Calu3 (cell line): ENCODE measurements around the gene TMEM131L. TPM values are rescaled to one million over a fixed set of nuclear protein-coding genes. Genes with fewer than 3 reads are reported as not detected.

ENCODE experiments used
- BruUV-seq: library from RNA; stranded (reverse); fragments of 400-500 nt; replicated peaks from 2 replicates; lab custom pipeline; 2021; lab: Mats Ljungman, UMichigan
- CTCF ChIA-PET: fragments of 300-600 bp; sonication (Branson Sonifier 250); formaldehyde crosslinking; loops from one replicate; lab custom pipeline; 2022; ENCODE audit warnings: antibody characterized with exemption; lab: Charles Lee
- DNase-seq: peaks from one replicate; pipeline ENCODE4 v3.0.0; 2022
- H3K27ac Mint-ChIP-seq: one replicate; pipeline ENCODE4 v1.8.0; 2022; ENCODE audit warnings: mixed read lengths; ENCODE audit not compliant: unreplicated experiment
- H3K27me3 Mint-ChIP-seq: one replicate; pipeline ENCODE4 v1.8.0; 2022; ENCODE audit warnings: mixed read lengths; ENCODE audit not compliant: unreplicated experiment
- H3K36me3 Mint-ChIP-seq: one replicate; pipeline ENCODE4 v1.8.0; 2022; ENCODE audit warnings: mild to moderate bottlenecking, moderate library complexity, mixed read lengths; ENCODE audit not compliant: insufficient read depth, unreplicated experiment
- H3K4me1 Mint-ChIP-seq: one replicate; pipeline ENCODE4 v1.8.0; 2022; ENCODE audit warnings: mild to moderate bottlenecking, low read depth, mixed read lengths; ENCODE audit not compliant: unreplicated experiment
- H3K4me3 Mint-ChIP-seq: one replicate; pipeline ENCODE4 v1.8.0; 2022; ENCODE audit warnings: mild to moderate bottlenecking, low read depth, moderate library complexity, mixed read lengths; ENCODE audit not compliant: unreplicated experiment
- H3K9me3 Mint-ChIP-seq: one replicate; pipeline ENCODE4 v1.8.0; 2022; ENCODE audit warnings: low read depth, mixed read lengths; ENCODE audit not compliant: unreplicated experiment
- intact Hi-C: fragments of 100-400 bp; cut with micrococcal nuclease; formaldehyde crosslinking; loops from one replicate; pipeline ENCODE4 v1.10.0; 2022; ENCODE audit not compliant: unreplicated experiment
- total RNA-seq: library from RNA; stranded (reverse); gene quantifications from 2 replicates; pipeline ENCODE4 v1.2.3, GENCODE V29; 2022
- TF ChIP-seq, protein P1 (sequence below): fragments of 200-600 bp; IDR thresholded peaks from one replicate; pipeline ENCODE4 v1.8.0; 2022; ENCODE audit warnings: antibody characterized with exemption; ENCODE audit not compliant: unreplicated experiment

Gene TMEM131L
- total RNA-seq, 1 experiment from 2014 or later, result 9.4 TPM

DNA sequence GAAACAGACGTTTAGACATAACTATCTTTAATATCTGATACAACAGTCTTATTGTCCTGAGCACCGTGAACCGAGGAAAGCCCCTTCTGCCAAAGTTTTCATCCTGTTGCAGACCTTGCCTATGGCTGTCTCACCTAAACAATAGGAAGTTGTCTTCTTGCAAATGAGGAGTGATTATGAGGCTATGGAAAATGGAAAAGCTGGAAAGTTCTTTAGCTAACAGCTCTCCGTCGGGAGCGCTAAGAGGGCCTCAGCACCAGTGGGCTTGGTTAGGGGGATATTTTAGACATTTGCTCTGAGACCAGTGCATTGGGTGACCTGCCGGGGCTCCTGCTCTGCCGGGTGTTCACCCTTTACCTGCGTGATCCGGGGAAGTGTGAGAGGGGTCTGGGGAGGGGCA is 28.4 kb downstream of the TMEM131L start:
- TF ChIP-seq, protein P1, sequence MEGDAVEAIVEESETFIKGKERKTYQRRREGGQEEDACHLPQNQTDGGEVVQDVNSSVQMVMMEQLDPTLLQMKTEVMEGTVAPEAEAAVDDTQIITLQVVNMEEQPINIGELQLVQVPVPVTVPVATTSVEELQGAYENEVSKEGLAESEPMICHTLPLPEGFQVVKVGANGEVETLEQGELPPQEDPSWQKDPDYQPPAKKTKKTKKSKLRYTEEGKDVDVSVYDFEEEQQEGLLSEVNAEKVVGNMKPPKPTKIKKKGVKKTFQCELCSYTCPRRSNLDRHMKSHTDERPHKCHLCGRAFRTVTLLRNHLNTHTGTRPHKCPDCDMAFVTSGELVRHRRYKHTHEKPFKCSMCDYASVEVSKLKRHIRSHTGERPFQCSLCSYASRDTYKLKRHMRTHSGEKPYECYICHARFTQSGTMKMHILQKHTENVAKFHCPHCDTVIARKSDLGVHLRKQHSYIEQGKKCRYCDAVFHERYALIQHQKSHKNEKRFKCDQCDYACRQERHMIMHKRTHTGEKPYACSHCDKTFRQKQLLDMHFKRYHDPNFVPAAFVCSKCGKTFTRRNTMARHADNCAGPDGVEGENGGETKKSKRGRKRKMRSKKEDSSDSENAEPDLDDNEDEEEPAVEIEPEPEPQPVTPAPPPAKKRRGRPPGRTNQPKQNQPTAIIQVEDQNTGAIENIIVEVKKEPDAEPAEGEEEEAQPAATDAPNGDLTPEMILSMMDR, result no peak
- H3K4me1 Mint-ChIP-seq, result peaks cover 17% of the 10 kb centered on the region
- H3K27me3 Mint-ChIP-seq, result no peaks in the 10 kb centered on the region
- H3K4me3 Mint-ChIP-seq, result no peak overlapping the region
- BruUV-seq, result no TSS peak
- no peaks in the 10 kb centered on the region for H3K9me3 Mint-ChIP-seq
- H3K27ac Mint-ChIP-seq, result no peak overlapping the region
- DNase-seq, result no peak
- intact Hi-C loops, result no loop called here
- no peaks in the 10 kb centered on the region for H3K36me3 Mint-ChIP-seq
- CTCF ChIA-PET, result no interaction called here

DNA sequence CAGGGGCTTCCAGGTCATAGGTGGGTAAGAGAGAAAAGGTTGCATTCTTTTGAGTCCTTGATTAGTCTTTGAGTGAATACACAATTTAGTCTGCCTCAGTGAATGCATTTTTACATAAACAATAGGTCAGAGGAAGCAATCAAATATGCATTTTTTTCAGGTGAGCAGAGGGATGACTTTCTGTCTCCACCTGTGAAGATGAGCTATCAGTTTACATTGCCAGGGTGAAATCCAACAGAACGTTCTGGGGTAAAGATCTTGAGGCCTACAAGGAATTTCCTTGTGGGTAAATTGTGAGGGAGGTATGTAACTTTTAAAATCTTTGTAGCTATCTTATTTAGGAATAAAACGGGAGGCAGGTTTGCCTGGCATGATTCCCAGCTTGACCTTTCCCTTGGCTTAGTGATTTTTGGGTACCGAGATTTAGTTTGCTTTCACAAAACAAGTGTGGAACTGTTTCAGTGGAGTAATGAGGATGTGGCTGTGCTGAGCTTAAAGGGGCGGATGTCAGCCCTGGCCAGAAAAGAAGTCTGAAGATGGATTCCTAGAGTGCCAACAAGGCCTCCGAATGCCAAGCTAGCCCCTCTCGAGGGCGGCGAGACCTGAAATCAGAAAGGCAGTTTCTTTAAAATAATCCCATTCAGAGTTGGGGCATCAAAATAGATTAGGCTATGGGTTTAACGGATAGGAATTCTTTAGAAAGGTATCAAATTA is 29.5 kb downstream of the TMEM131L start:
- Mint-ChIP-seq H3K27me3 (no peaks in the 10 kb centered on the region), H3K9me3 (no peaks in the 10 kb centered on the region), H3K4me3 (no peak overlapping the region), H3K27ac (no peak overlapping the region), H3K36me3 (no peaks in the 10 kb centered on the region), H3K4me1 (peaks cover 17% of the 10 kb centered on the region)
- intact Hi-C loops, result no loop called here
- DNase-seq, result no peak
- CTCF ChIA-PET, result no interaction called here
- TF ChIP-seq, protein P1, result no peak
- no TSS peak for BruUV-seq

- Mint-ChIP-seq H3K4me3 (no peak overlapping the region), H3K4me1 (peaks cover 17% of the 10 kb centered on the region), H3K9me3 (no peaks in the 10 kb centered on the region), H3K27ac (no peak overlapping the region), H3K36me3 (no peaks in the 10 kb centered on the region), H3K27me3 (no peaks in the 10 kb centered on the region)
- CTCF ChIA-PET, result no interaction called here
- TF ChIP-seq, protein P1, result no peak
- intact Hi-C loops, result no loop called here
- BruUV-seq, result no TSS peak
- DNase-seq, result no peak
These were observed 31.0 kb downstream of the TMEM131L start for GRCh38 chr4:153497091-153497531.

- no peaks in the 10 kb centered on the region for H3K36me3 Mint-ChIP-seq
- no peak for DNase-seq
- intact Hi-C loops, result no loop called here
- H3K4me3 Mint-ChIP-seq, result no peak overlapping the region
- H3K9me3 Mint-ChIP-seq, result no peaks in the 10 kb centered on the region
- H3K4me1 Mint-ChIP-seq, result peaks cover 9% of the 10 kb centered on the region
- CTCF ChIA-PET, result no interaction called here
- BruUV-seq, result no TSS peak
- H3K27ac Mint-ChIP-seq, result no peak overlapping the region
- no peaks in the 10 kb centered on the region for H3K27me3 Mint-ChIP-seq
- TF ChIP-seq, protein P1, result no peak
These were observed 32.1 kb downstream of the TMEM131L start for GRCh38 chr4:153497988-153498967.
